OCI-LY1 (cell line): ENCODE measurements around the gene DENND1A.

Source experiments
- EZH2 ChIP-seq: fragments of 200-600 bp; sonication (generic), shearing (Covaris generic); IDR thresholded peaks from 2 replicates; pipeline ENCODE4 v1.8.0; 2017; ENCODE audit warnings: borderline replicate concordance, mixed run types, mild to moderate bottlenecking, antibody characterized with exemption, low read length, moderate library complexity, mixed read lengths
- TF ChIP-seq, protein P1 (sequence below): fragments of 200-600 bp; sonication (generic), shearing (Covaris generic); IDR thresholded peaks from 2 replicates; pipeline ENCODE4 v1.5.1; 2017; ENCODE audit warnings: mild to moderate bottlenecking, antibody characterized with exemption, low read length, moderate library complexity, mixed read lengths

- TF ChIP-seq, protein P1, sequence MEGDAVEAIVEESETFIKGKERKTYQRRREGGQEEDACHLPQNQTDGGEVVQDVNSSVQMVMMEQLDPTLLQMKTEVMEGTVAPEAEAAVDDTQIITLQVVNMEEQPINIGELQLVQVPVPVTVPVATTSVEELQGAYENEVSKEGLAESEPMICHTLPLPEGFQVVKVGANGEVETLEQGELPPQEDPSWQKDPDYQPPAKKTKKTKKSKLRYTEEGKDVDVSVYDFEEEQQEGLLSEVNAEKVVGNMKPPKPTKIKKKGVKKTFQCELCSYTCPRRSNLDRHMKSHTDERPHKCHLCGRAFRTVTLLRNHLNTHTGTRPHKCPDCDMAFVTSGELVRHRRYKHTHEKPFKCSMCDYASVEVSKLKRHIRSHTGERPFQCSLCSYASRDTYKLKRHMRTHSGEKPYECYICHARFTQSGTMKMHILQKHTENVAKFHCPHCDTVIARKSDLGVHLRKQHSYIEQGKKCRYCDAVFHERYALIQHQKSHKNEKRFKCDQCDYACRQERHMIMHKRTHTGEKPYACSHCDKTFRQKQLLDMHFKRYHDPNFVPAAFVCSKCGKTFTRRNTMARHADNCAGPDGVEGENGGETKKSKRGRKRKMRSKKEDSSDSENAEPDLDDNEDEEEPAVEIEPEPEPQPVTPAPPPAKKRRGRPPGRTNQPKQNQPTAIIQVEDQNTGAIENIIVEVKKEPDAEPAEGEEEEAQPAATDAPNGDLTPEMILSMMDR, result no peak
- no peak for TF ChIP-seq EZH2
These were observed 267.7 kb downstream of the DENND1A start for GRCh38 chr9:123662057-123662776.
